Measurements from ENCODE around the gene SOCS7. TPM values are rescaled to one million over a fixed set of nuclear protein-coding genes. Genes with fewer than 3 reads are reported as not detected.

The SOCS7 gene
- polyA plus RNA-seq, 4 donors, result 1.6 to 14.0 (median 7.6) TPM

DNA sequence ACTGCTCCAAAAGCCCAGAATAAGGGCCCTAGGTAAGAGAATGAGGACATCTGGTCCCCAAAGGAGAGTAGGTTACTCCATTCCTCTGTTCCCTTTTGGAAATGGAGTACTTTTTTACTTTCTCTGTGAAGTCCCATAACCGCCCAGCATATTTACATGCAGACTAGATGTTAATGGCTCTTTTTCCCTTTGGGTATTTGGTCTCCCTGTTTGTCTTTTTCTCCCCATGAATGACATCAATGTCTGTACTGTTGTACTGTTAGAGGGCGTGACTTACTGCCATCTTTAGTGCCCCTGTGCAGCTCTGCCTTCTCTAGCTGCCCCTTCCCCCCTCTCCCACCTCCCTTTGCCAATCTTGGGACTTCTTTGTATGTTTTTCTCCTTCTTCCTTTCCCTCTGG is 26.9 kb upstream of the SOCS7 start:
- Histone ChIP-seq H3K27ac (ENCODE audit: low read depth in 1 of 3, low read length in 2 of 3) (peak overlapping the region in 1 of 3 donors; percentile 52), H3K9me3 (ENCODE audit: control insufficient read depth in 2 of 2, insufficient read depth in 1 of 2, low read depth in 1 of 2, low read length in 1 of 2) (no peaks in the 10 kb centered on the region), H3K4me1 (ENCODE audit: control insufficient read depth in 3 of 3, insufficient read depth in 2 of 3, low read depth in 1 of 3, low read length in 2 of 3) (peaks cover 0 to 23% (median 0%) of the 10 kb centered on the region in 3 donors), H3K27me3 (ENCODE audit: control insufficient read depth in 3 of 3, insufficient read depth in 3 of 3, low read length in 3 of 3) (no peaks in the 10 kb centered on the region), H3K4me3 (ENCODE audit: low read depth in 1 of 3, low read length in 3 of 3) (no peak overlapping the region), H3K36me3 (ENCODE audit: control insufficient read depth in 3 of 3, insufficient read depth in 2 of 3, low read depth in 1 of 3, low read length in 3 of 3) (peaks cover 1 to 26% (median 2%) of the 10 kb centered on the region in 3 donors)
- 60 to 78% (median 77%) methylated on average over 2 of the region's 2 CpGs for WGBS, 3 donors
- no peak for DNase-seq
- FAIRE-seq, result no peak

DNA sequence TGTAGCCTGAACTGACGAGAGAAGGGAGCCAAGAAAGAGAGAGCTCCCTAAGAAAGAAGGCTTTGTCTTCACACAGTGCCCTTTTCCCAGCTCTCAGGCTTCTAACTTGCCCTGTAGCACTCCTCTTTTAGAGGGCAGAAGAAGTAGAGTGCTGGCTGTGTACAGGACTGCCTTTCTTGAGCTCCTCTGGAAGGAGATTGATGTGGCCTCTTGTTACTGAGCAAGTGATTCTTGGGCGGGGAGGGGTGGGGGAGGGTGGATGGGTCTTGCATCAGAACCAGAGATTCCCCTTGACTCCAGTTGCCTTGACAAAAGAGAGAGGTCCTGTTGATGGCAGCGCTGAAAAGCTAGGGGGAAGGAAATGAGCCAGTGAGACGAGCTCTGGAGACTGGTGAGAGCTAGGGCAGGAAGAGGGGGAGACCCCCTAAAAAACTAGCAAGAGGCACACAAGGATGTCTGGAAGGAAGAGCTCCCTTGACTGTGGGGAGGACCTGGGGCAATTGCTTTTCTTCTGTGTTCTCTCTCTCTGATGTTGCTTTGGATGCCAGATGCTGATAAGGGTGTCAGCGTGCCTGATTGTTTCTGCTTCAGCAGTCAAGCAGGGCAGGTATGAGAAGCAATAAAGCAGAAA is 26.3 kb upstream of the SOCS7 start:
- Histone ChIP-seq H3K4me1 (ENCODE audit: control insufficient read depth in 3 of 3, insufficient read depth in 2 of 3, low read depth in 1 of 3, low read length in 2 of 3) (peaks cover 0 to 23% (median 0%) of the 10 kb centered on the region in 3 donors), H3K36me3 (ENCODE audit: control insufficient read depth in 3 of 3, insufficient read depth in 2 of 3, low read depth in 1 of 3, low read length in 3 of 3) (peaks cover 1 to 25% (median 2%) of the 10 kb centered on the region in 3 donors), H3K4me3 (ENCODE audit: low read depth in 1 of 3, low read length in 3 of 3) (no peak overlapping the region), H3K9me3 (ENCODE audit: control insufficient read depth in 2 of 2, insufficient read depth in 1 of 2, low read depth in 1 of 2, low read length in 1 of 2) (no peaks in the 10 kb centered on the region), H3K27me3 (ENCODE audit: control insufficient read depth in 3 of 3, insufficient read depth in 3 of 3, low read length in 3 of 3) (no peaks in the 10 kb centered on the region), H3K27ac (ENCODE audit: low read depth in 1 of 3, low read length in 2 of 3) (peak overlapping the region in 1 of 3 donors; percentile 52)
- 25 to 36% (median 34%) methylated on average over 5 of the region's 5 CpGs for WGBS, 3 donors
- DNase-seq (no peak), FAIRE-seq (no peak)

DNA sequence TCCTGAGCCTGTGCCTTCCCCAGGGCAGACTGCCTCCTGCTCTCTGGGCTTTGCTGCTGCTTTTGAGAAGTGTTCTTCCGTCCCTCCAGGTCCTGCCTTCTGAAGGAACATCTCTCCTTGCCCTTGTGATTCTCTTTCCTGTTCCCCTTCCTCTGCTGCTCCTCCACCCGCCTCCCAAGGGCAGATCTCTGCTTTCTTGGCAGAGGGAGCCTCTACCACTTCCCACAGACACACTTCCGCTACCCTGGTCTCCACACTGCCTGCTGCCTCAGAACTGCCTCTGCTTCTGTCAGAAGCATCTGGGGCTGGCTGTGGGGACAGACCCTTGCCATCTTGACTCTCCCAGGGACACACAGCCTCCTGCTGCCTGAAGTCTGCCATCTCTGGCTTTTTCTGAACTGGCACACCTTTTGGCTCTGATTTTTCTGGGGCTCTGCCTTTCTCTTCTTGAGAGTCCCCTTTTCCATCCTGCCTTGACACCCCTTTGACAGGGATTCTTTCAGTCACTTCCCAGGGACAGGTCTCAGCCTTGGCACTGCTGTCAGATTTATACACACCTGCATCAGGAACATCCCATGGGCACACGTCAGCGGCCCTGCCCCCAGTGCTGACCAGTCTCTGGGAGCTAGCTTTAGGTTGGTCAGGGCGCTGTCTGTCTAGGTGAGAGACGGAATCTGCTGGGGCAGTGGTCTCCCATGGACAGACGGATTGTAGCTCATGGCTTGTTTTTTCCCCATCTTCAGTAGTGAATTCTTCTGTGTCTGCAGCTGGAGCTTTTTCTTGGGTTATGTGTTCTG is 24.4 kb upstream of the SOCS7 start:
- Histone ChIP-seq H3K4me1 (ENCODE audit: control insufficient read depth in 3 of 3, insufficient read depth in 2 of 3, low read depth in 1 of 3, low read length in 2 of 3) (peaks cover 0 to 23% (median 0%) of the 10 kb centered on the region in 3 donors), H3K4me3 (ENCODE audit: low read depth in 1 of 3, low read length in 3 of 3) (no peak overlapping the region), H3K27ac (ENCODE audit: low read depth in 1 of 3, low read length in 2 of 3) (no peak overlapping the region), H3K36me3 (ENCODE audit: control insufficient read depth in 3 of 3, insufficient read depth in 2 of 3, low read depth in 1 of 3, low read length in 3 of 3) (peaks cover 0 to 11% (median 0%) of the 10 kb centered on the region in 3 donors), H3K9me3 (ENCODE audit: control insufficient read depth in 2 of 2, insufficient read depth in 1 of 2, low read depth in 1 of 2, low read length in 1 of 2) (no peaks in the 10 kb centered on the region), H3K27me3 (ENCODE audit: control insufficient read depth in 3 of 3, insufficient read depth in 3 of 3, low read length in 3 of 3) (no peaks in the 10 kb centered on the region)
- WGBS, 3 donors, result 77 to 81% (median 79%) methylated on average over 8 of the region's 8 CpGs
- FAIRE-seq (no peak), DNase-seq (no peak)

DNA sequence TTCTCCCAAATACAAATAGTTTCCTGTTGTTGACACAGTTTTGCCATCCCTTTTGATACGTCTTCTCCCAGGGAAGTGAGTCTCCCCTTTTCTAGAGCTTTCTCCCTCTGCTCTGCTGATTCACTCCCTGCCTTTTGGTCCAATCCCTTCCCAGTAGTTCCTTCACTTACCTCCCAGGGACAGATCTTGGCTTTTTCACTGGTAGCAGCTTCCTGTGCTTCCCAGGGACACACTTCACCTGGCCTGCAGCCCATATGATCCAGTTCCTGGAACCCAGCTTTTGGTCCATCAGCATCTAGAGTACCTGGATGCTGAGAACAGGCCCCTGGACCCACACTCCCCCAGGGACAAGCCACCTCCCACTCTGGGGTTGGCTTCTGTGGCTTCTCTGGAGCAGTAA is 23.7 kb upstream of the SOCS7 start:
- WGBS, 3 donors, result 50 to 68% (median 63%) methylated on average over 1 of the region's 1 CpG
- Histone ChIP-seq H3K27me3 (ENCODE audit: control insufficient read depth in 3 of 3, insufficient read depth in 3 of 3, low read length in 3 of 3) (no peaks in the 10 kb centered on the region), H3K27ac (ENCODE audit: low read depth in 1 of 3, low read length in 2 of 3) (no peak overlapping the region), H3K4me3 (ENCODE audit: low read depth in 1 of 3, low read length in 3 of 3) (no peak overlapping the region), H3K4me1 (ENCODE audit: control insufficient read depth in 3 of 3, insufficient read depth in 2 of 3, low read depth in 1 of 3, low read length in 2 of 3) (peaks cover 0 to 23% (median 0%) of the 10 kb centered on the region in 3 donors), H3K36me3 (ENCODE audit: control insufficient read depth in 3 of 3, insufficient read depth in 2 of 3, low read depth in 1 of 3, low read length in 3 of 3) (peaks cover 0 to 5% (median 0%) of the 10 kb centered on the region in 3 donors), H3K9me3 (ENCODE audit: control insufficient read depth in 2 of 2, insufficient read depth in 1 of 2, low read depth in 1 of 2, low read length in 1 of 2) (no peaks in the 10 kb centered on the region)
- DNase-seq (no peak), FAIRE-seq (no peak)

DNA sequence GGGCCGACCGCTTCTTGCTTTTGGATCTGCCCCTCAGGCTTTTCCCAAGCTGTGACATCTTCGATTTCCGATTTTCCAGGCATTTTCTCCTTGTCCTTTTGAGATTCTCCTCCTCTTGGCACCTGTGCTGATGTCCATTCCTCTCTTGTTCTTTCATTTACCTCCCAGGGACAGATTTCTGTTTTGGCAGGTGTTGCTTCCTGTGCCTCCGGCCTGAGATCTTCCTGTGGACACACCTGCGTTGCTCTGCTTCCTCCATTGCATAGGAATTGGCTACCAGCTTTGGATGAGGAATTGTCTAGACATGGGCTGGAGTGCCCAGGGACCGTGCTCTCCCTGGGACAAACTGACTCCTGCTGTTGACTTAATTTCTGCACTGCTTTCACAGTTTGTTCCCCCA is 23.0 kb upstream of the SOCS7 start:
- WGBS, 3 donors, result 67 to 76% (median 74%) methylated on average over 7 of the region's 7 CpGs
- Histone ChIP-seq H3K9me3 (ENCODE audit: control insufficient read depth in 2 of 2, insufficient read depth in 1 of 2, low read depth in 1 of 2, low read length in 1 of 2) (no peaks in the 10 kb centered on the region), H3K36me3 (ENCODE audit: control insufficient read depth in 3 of 3, insufficient read depth in 2 of 3, low read depth in 1 of 3, low read length in 3 of 3) (peaks cover 0 to under 1% (median 0%) of the 10 kb centered on the region in 3 donors), H3K27ac (ENCODE audit: low read depth in 1 of 3, low read length in 2 of 3) (no peak overlapping the region), H3K27me3 (ENCODE audit: control insufficient read depth in 3 of 3, insufficient read depth in 3 of 3, low read length in 3 of 3) (no peaks in the 10 kb centered on the region), H3K4me3 (ENCODE audit: low read depth in 1 of 3, low read length in 3 of 3) (no peak overlapping the region), H3K4me1 (ENCODE audit: control insufficient read depth in 3 of 3, insufficient read depth in 2 of 3, low read depth in 1 of 3, low read length in 2 of 3) (peaks cover 0 to 23% (median 0%) of the 10 kb centered on the region in 3 donors)
- DNase-seq (no peak), FAIRE-seq (no peak)

DNA sequence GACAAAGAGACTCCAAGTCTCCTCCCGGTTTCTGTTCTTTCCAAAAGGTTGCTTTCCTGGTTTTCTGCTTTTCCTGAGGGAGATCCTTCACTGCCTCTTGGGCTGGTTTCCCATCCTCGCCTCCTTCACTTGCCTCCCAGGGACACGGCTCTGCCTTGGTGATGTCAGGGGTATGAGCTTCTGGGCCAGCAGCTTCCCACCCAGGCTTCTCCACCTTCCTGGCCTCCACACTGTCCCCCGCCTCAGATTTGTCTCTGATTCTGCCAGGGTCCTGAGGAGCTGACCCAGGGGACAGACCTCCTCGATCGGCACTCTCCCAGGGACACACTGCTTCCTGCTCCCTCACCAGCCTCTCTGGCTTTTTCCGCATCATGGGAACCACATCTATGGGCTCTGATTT is 22.4 kb upstream of the SOCS7 start:
- H3K27ac ChIP-seq (ENCODE audit: low read depth in 1 of 3, low read length in 2 of 3), result no peak overlapping the region
- no peak for FAIRE-seq
- H3K36me3 ChIP-seq (ENCODE audit: control insufficient read depth in 3 of 3, insufficient read depth in 2 of 3, low read depth in 1 of 3, low read length in 3 of 3), result no peaks in the 10 kb centered on the region
- H3K27me3 ChIP-seq (ENCODE audit: control insufficient read depth in 3 of 3, insufficient read depth in 3 of 3, low read length in 3 of 3), result no peaks in the 10 kb centered on the region
- H3K9me3 ChIP-seq (ENCODE audit: control insufficient read depth in 2 of 2, insufficient read depth in 1 of 2, low read depth in 1 of 2, low read length in 1 of 2), result no peaks in the 10 kb centered on the region
- no peak overlapping the region for H3K4me3 ChIP-seq (ENCODE audit: low read depth in 1 of 3, low read length in 3 of 3)
- WGBS, 3 donors, result 78 to 88% (median 87%) methylated on average over 7 of the region's 7 CpGs
- DNase-seq, result no peak
- H3K4me1 ChIP-seq (ENCODE audit: control insufficient read depth in 3 of 3, insufficient read depth in 2 of 3, low read depth in 1 of 3, low read length in 2 of 3), result peaks cover 0 to 18% (median 0%) of the 10 kb centered on the region in 3 donors

DNA sequence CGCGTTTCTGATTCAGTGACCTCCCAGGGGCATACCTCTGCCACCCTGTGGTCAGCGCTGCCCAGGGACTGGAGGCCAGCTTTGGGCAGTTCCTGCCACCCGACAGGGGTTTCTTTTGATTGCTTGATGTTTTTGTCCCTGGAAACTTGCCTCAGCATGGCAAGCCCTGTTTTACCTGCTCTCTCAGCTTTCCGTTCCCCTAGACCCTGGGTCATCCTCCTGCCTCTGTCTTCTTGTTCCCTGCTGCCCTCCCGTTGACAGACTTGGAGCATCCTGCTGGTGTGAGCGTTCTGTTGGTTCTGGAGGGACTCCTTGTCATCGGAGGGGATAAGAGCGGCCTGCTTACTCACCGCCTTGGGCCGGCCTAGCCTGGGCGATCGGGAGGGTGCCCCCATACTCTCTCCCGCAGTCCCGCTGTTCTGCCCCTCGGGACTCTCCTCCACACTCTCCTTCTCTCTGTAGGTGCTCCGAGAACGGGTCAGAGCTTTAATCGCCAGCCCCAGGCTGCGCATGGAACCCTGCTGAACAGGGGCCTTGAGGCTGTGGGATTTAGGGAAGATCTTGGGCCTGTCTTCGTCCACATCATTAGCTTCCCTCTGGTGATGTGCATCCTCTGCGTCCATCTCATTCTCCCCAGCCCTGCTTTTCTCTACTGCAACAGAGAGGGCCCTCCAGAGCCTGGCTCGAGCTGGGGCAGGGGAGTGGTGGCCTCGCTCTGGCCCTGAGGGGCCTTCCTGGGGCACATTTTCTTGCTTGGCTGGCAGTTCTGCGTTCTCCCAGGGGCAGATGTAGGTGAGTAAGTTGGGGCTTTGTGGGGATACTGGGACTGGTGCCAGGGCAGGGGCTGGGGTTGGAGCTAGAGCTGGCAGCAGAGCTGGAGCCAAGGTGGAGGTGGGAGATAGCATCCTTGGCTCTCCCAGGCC is 21.6 kb upstream of the SOCS7 start:
- DNase-seq (no peak), FAIRE-seq (no peak)
- H3K27me3 ChIP-seq (ENCODE audit: control insufficient read depth in 3 of 3, insufficient read depth in 3 of 3, low read length in 3 of 3), result no peaks in the 10 kb centered on the region
- H3K4me3 ChIP-seq (ENCODE audit: low read depth in 1 of 3, low read length in 3 of 3), result no peak overlapping the region
- H3K27ac ChIP-seq (ENCODE audit: low read depth in 1 of 3, low read length in 2 of 3), result no peak overlapping the region
- WGBS, 3 donors, result 89 to 96% (median 91%) methylated on average over 25 of the region's 25 CpGs
- no peaks in the 10 kb centered on the region for H3K9me3 ChIP-seq (ENCODE audit: control insufficient read depth in 2 of 2, insufficient read depth in 1 of 2, low read depth in 1 of 2, low read length in 1 of 2)
- peaks cover 0 to 11% (median 0%) of the 10 kb centered on the region in 3 donors for H3K4me1 ChIP-seq (ENCODE audit: control insufficient read depth in 3 of 3, insufficient read depth in 2 of 3, low read depth in 1 of 3, low read length in 2 of 3)
- H3K36me3 ChIP-seq (ENCODE audit: control insufficient read depth in 3 of 3, insufficient read depth in 2 of 3, low read depth in 1 of 3, low read length in 3 of 3), result no peaks in the 10 kb centered on the region

DNA sequence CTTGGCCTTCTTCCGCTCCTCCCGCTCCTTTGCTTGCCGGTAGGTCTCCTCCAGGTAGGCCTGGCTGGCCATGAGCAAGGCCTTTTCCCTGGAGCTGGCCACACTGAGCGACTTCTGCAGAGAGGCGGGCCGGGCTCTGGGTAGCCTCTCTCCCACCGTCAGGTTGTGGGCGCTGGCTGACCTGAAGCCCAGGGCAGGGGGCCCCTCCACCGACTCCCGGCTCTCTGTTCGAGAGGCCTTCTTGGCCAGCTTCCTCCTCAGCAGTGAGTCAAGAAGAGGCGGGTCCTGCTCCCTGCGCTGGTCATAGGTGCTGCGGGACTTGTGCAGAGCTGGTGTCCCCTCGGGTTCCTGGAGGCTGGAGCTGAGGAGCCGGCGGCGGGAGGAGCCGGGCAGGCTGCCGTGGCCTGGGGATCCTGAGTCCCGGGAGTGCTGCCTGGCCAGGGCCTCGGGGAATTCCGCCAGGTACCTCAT is 20.7 kb upstream of the SOCS7 start:
- 78 to 87% (median 86%) methylated on average over 21 to 23 of the region's 23 CpGs for WGBS, 3 donors

More for the DNA sequence above, 20.7 kb upstream of the SOCS7 start:
- Histone ChIP-seq H3K36me3 (ENCODE audit: control insufficient read depth in 3 of 3, insufficient read depth in 2 of 3, low read depth in 1 of 3, low read length in 3 of 3) (no peaks in the 10 kb centered on the region), H3K4me3 (ENCODE audit: low read depth in 1 of 3, low read length in 3 of 3) (no peak overlapping the region), H3K9me3 (ENCODE audit: control insufficient read depth in 2 of 2, insufficient read depth in 1 of 2, low read depth in 1 of 2, low read length in 1 of 2) (no peaks in the 10 kb centered on the region), H3K4me1 (ENCODE audit: control insufficient read depth in 3 of 3, insufficient read depth in 2 of 3, low read depth in 1 of 3, low read length in 2 of 3) (peaks cover 0 to 3% (median 0%) of the 10 kb centered on the region in 3 donors), H3K27me3 (ENCODE audit: control insufficient read depth in 3 of 3, insufficient read depth in 3 of 3, low read length in 3 of 3) (no peaks in the 10 kb centered on the region), H3K27ac (ENCODE audit: low read depth in 1 of 3, low read length in 2 of 3) (no peak overlapping the region)
- FAIRE-seq, result no peak
- no peak for DNase-seq

All from small intestine (tissue), 7 donors.